ENCODE measurements around the gene RINL. TPM values are rescaled to one million over a fixed set of nuclear protein-coding genes. Genes with fewer than 3 reads are reported as not detected.

RINL gene
- total RNA-seq, 1 experiment from 2014 or later: 14.5 TPM

GRCh38 chr19:38913958-38914357 is 35.9 kb upstream of the RINL start (continued):
- TF ChIP-seq HMGA2 (CRISPR knock-in tag; IDR thresholded peaks at IDR 0.05): no peak
- TF ChIP-seq CREM (CRISPR knock-in tag; IDR thresholded peaks at IDR 0.05): no peak
- TF ChIP-seq NFATC4 (CRISPR knock-in tag; IDR thresholded peaks at IDR 0.05): no peak
- TF ChIP-seq OVOL2 (CRISPR knock-in tag; IDR thresholded peaks at IDR 0.05; ENCODE audit: borderline replicate concordance): no peak
- TF ChIP-seq ETV6 (CRISPR knock-in tag; IDR thresholded peaks at IDR 0.05): no peak
- TF ChIP-seq ZBTB43 (CRISPR knock-in tag; IDR thresholded peaks at IDR 0.05): no peak
- TF ChIP-seq, protein P1, sequence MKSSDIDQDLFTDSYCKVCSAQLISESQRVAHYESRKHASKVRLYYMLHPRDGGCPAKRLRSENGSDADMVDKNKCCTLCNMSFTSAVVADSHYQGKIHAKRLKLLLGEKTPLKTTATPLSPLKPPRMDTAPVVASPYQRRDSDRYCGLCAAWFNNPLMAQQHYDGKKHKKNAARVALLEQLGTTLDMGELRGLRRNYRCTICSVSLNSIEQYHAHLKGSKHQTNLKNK (CRISPR knock-in tag; IDR thresholded peaks at IDR 0.05): no peak
- TF ChIP-seq TEAD4 (CRISPR knock-in tag; IDR thresholded peaks at IDR 0.05): no peak
- no peak for TF ChIP-seq JAZF1 (CRISPR knock-in tag; IDR thresholded peaks at IDR 0.05)
- no peak for TF ChIP-seq ZNF423 (CRISPR knock-in tag; IDR thresholded peaks at IDR 0.05)
- TF ChIP-seq ZBTB21 (CRISPR knock-in tag; IDR thresholded peaks at IDR 0.05; ENCODE audit: borderline replicate concordance): no peak
- TF ChIP-seq ZNF396 (CRISPR knock-in tag; IDR thresholded peaks at IDR 0.05; ENCODE audit: borderline replicate concordance): no peak

DNA sequence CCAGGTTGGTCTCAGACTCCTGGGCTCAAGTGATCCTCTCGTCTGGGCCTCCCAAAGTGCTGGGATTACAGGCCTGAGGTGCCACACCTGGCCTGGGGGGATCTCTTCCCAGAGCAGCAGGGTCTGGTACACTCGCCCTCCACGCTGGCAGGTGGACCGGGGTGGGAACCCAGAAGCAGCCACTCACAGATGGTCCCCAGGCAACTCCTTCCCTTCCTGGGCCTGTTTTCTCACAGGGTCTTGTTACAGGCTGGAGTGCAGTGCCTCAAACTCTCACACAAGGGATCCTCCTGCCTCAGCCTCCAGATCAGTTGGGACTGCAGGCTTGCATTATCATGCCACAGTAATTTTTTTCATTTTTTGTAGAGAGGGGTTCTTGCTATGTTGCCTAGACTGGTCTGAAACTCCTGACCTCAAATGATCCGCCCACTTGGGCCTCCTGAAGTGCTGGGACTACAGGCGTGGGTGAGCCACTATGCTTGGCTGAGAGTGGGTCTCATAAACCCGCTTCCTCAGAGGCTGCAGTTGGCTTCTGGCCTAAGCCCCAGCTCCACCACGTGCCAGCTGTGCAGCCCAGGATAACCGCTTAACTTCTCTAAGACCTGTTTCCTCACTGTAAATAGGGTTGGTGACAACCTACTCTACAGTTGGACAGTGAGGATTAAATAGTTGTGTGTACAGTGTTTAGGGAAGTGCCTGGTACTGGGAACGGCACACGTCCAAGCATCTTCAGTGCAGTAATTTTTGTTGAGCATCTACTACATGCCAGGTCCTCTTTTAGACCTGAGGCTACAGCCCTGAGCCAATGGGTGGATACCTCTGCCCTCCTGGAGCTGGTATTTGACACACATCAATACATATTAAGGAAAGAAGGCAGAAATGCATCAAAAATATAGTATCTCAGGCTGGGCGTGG is 34.8 kb upstream of the RINL start:
- peaks cover 10% of the 10 kb centered on the region for H3K27me3 Mint-ChIP-seq (ENCODE audit: low read depth)
- H3K4me3 Mint-ChIP-seq: no peak overlapping the region
- POLR2A ChIA-PET: interaction anchor here (1.6 kb wide), 1 partner anchor 13 kb away, joined by 5 read pairs; the partner anchor contains the start of genes NFKBIB and SIRT2
- DNase-seq (ENCODE audit: low spot score): no peak
- peaks cover 4% of the 10 kb centered on the region; the same call in 1 of the 2 replicates for H3K4me1 Mint-ChIP-seq
- no peak overlapping the region for H3K27ac Mint-ChIP-seq
- peaks cover 2% of the 10 kb centered on the region for H3K36me3 Mint-ChIP-seq
- no peaks in the 10 kb centered on the region for H3K9me3 Mint-ChIP-seq
- no peak for ATAC-seq
- CTCF ChIA-PET: interaction anchor here (0.9 to 1.5 kb wide), 6 partner anchors 11 to 143 kb away, joined by 3 to 10 read pairs (median 4); partner anchors contain the start of genes ECH1, MRPS12 and SARS2
- TF ChIP-seq FOXK1 (CRISPR knock-in tag; IDR thresholded peaks at IDR 0.05) (no peak), EMX1 (CRISPR knock-in tag; IDR thresholded peaks at IDR 0.05) (no peak), ATF3 (CRISPR knock-in tag; conservative IDR thresholded peaks at IDR 0.05) (no peak), GTF2I (CRISPR knock-in tag; conservative IDR thresholded peaks at IDR 0.05) (no peak), SP1 (CRISPR knock-in tag; conservative IDR thresholded peaks at IDR 0.05) (no peak), ZBTB43 (CRISPR knock-in tag; IDR thresholded peaks at IDR 0.05) (no peak), TCF7 (CRISPR knock-in tag; IDR thresholded peaks at IDR 0.05; ENCODE audit: low read depth) (no peak), ZNF263 (CRISPR knock-in tag; IDR thresholded peaks at IDR 0.05; ENCODE audit: low read depth) (no peak), ELF4 (CRISPR knock-in tag; IDR thresholded peaks at IDR 0.05; ENCODE audit: low read depth) (no peak), NFYB (CRISPR knock-in tag; conservative IDR thresholded peaks at IDR 0.05; ENCODE audit: low read depth) (no peak), RORB (CRISPR knock-in tag; IDR thresholded peaks at IDR 0.05) (no peak), ATF2 (CRISPR knock-in tag; IDR thresholded peaks at IDR 0.05; ENCODE audit: borderline replicate concordance, low read depth) (no peak)
- TF ChIP-seq, protein P2, sequence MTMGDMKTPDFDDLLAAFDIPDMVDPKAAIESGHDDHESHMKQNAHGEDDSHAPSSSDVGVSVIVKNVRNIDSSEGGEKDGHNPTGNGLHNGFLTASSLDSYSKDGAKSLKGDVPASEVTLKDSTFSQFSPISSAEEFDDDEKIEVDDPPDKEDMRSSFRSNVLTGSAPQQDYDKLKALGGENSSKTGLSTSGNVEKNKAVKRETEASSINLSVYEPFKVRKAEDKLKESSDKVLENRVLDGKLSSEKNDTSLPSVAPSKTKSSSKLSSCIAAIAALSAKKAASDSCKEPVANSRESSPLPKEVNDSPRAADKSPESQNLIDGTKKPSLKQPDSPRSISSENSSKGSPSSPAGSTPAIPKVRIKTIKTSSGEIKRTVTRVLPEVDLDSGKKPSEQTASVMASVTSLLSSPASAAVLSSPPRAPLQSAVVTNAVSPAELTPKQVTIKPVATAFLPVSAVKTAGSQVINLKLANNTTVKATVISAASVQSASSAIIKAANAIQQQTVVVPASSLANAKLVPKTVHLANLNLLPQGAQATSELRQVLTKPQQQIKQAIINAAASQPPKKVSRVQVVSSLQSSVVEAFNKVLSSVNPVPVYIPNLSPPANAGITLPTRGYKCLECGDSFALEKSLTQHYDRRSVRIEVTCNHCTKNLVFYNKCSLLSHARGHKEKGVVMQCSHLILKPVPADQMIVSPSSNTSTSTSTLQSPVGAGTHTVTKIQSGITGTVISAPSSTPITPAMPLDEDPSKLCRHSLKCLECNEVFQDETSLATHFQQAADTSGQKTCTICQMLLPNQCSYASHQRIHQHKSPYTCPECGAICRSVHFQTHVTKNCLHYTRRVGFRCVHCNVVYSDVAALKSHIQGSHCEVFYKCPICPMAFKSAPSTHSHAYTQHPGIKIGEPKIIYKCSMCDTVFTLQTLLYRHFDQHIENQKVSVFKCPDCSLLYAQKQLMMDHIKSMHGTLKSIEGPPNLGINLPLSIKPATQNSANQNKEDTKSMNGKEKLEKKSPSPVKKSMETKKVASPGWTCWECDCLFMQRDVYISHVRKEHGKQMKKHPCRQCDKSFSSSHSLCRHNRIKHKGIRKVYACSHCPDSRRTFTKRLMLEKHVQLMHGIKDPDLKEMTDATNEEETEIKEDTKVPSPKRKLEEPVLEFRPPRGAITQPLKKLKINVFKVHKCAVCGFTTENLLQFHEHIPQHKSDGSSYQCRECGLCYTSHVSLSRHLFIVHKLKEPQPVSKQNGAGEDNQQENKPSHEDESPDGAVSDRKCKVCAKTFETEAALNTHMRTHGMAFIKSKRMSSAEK (CRISPR knock-in tag; IDR thresholded peaks at IDR 0.05; ENCODE audit: borderline replicate concordance): no peak
- TF ChIP-seq, protein P3, sequence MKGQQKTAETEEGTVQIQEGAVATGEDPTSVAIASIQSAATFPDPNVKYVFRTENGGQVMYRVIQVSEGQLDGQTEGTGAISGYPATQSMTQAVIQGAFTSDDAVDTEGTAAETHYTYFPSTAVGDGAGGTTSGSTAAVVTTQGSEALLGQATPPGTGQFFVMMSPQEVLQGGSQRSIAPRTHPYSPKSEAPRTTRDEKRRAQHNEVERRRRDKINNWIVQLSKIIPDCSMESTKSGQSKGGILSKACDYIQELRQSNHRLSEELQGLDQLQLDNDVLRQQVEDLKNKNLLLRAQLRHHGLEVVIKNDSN (CRISPR knock-in tag; IDR thresholded peaks at IDR 0.05): no peak

Data from WTC11 (cell line).